Retinal pigment epithelial cell (primary cell): ENCODE results near the gene SKAP1.

Experiments used
- DNase-seq: peaks from one replicate; pipeline ENCODE4 v3.0.0-alpha.2; 2010; ENCODE audit warnings: low read depth
- H3K4me3 ChIP-seq: 2 replicates; pipeline ENCODE4 v1.5.1; 2011; ENCODE audit warnings: mild to moderate bottlenecking, low read length, control low read depth, moderate library complexity
- TF ChIP-seq, protein P1 (sequence below): conservative IDR thresholded peaks from 2 replicates; pipeline ENCODE4 v1.5.1; 2011; ENCODE audit warnings: low read depth, low read length, control low read depth, inconsistent platforms

Gene SKAP1

DNA sequence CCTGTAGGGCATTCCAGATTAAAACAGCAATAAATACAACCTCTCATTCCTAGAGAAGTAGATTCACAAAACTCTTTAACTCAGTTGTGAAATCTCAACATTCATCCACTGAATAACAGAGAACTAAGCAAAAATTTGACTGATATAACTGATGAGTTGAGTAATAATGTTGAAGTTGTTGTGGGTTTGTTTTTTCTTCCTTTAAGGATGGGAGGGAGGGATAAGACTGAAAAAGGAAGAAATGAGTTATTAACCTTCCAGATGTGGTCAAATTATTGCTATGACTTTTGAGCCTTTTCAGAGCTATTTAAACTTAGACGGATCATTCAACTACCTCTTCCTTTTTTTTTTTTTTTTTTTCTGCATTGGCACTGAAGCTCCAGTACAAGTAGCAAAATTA, 38.6 kb downstream of the SKAP1 start:
- no peak overlapping the region for H3K4me3 ChIP-seq
- DNase-seq: no peak
- TF ChIP-seq, protein P1, sequence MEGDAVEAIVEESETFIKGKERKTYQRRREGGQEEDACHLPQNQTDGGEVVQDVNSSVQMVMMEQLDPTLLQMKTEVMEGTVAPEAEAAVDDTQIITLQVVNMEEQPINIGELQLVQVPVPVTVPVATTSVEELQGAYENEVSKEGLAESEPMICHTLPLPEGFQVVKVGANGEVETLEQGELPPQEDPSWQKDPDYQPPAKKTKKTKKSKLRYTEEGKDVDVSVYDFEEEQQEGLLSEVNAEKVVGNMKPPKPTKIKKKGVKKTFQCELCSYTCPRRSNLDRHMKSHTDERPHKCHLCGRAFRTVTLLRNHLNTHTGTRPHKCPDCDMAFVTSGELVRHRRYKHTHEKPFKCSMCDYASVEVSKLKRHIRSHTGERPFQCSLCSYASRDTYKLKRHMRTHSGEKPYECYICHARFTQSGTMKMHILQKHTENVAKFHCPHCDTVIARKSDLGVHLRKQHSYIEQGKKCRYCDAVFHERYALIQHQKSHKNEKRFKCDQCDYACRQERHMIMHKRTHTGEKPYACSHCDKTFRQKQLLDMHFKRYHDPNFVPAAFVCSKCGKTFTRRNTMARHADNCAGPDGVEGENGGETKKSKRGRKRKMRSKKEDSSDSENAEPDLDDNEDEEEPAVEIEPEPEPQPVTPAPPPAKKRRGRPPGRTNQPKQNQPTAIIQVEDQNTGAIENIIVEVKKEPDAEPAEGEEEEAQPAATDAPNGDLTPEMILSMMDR: no peak

DNA sequence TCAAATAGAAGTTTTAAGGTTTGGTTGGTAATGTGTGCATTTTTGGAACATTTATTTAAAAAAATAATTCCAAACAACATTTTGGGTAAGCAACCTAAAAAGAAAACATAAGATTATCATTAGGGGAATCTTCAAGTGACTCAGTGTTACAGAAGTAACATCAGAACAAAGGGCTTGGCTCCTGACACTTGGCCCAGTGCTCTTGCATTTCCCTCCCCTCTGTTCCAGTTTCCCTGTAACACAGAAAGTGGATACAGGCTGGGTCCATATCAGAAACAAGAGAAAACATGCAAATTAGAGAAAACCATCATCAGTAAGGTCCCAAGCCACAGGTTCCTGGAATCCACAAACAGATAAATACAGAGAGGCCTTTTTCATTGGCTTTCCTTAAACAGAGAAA, 40.1 kb downstream of the SKAP1 start:
- H3K4me3 ChIP-seq: no peak overlapping the region
- no peak for DNase-seq
- TF ChIP-seq, protein P1: no peak

DNA sequence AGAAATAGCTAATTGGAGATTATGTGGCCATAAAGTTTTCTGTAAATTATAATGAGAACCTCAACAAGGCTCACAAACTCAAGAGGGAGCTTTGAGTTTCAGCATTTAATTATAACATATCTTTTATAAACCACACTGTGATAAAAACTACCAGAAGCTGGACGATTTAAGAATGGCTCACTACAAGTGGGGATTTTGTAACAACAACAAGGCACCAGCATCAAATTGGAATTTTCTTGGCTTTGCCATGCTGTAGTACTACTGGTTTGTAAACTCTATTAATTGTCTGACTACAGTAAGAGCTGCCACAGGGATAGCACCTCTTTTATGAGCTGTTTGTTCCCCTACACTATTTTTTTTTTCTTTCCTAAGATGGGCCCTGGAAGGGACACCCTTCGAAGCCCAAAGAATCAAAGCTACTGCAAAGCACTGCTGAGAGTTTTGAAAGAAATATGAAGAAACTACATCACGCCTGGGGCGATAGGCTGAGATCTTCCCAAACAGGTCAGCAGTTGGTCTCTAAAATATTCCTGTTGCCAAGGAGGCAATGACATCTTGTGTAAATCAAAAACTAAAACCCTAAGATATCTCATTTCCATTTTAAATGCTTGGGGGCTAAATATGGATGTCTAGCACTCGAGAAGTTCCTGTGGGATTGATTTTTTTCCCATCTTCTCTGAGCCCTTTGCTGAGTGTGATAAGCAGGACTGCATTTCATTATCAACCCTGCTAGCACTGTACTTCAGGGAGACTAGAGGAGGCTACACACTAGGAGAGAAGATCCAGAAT, 40.9 kb downstream of the SKAP1 start:
- TF ChIP-seq, protein P1: no peak
- no peak for DNase-seq

DNA sequence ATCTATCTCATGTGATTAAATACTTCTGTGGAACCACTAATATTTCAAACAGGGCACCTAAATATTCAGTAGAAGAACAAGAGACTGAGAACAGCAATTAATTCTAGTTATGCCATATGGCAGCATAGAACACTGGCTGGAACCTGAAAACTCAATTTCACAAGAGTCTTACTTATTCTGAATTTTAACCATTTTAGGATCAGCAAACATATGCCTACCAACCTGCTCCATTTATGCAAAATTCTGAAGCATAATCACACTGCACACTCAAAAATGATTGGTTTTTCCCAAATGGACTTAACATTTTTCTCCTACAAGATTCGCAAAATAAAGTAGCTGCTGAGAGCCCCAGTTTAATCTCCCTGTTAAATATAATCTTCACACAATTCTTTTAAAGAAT, 43.2 kb downstream of the SKAP1 start:
- no peak for DNase-seq
- no peak overlapping the region for H3K4me3 ChIP-seq
- TF ChIP-seq, protein P1: no peak

More for the DNA sequence above, 40.9 kb downstream of the SKAP1 start:
- no peak overlapping the region for H3K4me3 ChIP-seq

DNA sequence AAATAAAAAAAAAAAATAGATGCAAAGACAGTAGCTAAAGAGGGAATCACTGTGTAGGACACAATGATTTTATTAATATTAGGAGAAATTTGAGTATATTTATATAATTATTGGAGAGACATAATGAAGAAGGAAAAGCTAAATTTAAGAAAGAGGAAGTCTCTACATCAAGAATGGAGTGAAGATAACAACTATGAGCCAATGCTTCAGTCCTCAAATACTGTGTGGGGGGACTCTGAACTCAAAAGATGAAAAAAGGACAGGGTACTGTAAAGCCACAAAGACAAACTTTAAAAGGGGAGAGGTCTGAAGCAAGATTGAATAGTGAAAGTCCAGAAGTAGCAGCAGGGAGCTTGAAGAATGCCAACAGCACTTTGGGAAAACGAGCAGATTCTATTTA, 44.7 kb downstream of the SKAP1 start:
- DNase-seq: no peak
- no peak overlapping the region for H3K4me3 ChIP-seq
- TF ChIP-seq, protein P1: no peak

DNA sequence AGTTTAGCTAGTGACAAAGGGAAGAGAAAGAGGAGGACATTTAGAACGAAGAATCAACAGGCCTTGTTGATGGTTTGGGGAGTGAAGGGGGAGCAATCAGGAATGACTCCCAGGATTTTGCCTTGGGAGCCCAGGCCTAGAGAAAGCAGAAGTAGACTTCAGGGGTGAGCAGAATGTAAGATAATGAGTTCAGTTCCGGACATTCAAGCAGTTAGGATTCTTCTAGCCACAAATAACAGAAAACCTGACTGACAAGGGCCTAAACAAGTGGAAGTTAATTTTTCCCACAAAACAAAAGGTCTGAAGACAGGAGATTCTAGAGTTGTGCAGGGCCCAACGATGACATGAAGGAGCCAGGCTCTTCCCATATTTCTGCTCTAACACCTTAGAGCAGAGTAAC, 45.9 kb downstream of the SKAP1 start:
- TF ChIP-seq, protein P1: no peak
- H3K4me3 ChIP-seq: no peak overlapping the region
- no peak for DNase-seq

DNA sequence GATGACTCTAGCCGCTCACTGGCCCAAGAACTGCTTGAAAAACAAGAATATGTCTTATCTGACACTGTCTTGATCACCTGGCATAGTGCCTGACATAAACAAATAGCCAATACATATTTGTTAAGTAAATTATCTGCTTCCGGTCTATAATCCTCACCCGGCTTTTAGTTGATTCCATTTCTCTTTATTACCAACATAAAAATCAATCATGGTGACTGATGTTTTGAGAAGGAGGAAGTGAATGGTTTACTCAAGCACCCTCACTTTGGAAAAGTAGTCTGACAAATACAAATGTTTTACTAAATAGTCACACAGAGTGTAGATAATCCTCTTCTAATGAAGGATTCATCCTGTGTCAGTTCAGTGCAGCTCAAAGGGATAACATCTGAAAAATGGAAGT, 47.0 kb downstream of the SKAP1 start:
- DNase-seq: no peak
- TF ChIP-seq, protein P1: no peak
- H3K4me3 ChIP-seq: no peak overlapping the region
